GM12874 (cell line): ENCODE measurements around the gene EPHA10.

Experiments
- CTCF ChIP-seq: IDR thresholded peaks from 2 replicates; pipeline ENCODE4 v1.5.1; 2011; ENCODE audit warnings: low read depth, mild to moderate bottlenecking, control low read depth, low read length, moderate library complexity; ENCODE audit not compliant: insufficient read depth

The EPHA10 gene

GRCh38 chr1:37764414-37764825 is 500 bp downstream of the EPHA10 start:
- TF ChIP-seq CTCF: no peak

GRCh38 chr1:37763791-37764413 is 1.0 kb downstream of the EPHA10 start:
- TF ChIP-seq CTCF: no peak

GRCh38 chr1:37762516-37762915 is 2.4 kb downstream of the EPHA10 start:
- no peak for TF ChIP-seq CTCF

- no peak for TF ChIP-seq CTCF
Measured at GRCh38 chr1:37761416-37762095, 3.4 kb downstream of the EPHA10 start.

- TF ChIP-seq CTCF: no peak
Measured at GRCh38 chr1:37759451-37759850, 5.5 kb downstream of the EPHA10 start.

- no peak for TF ChIP-seq CTCF
Measured at GRCh38 chr1:37755951-37756560, 8.9 kb downstream of the EPHA10 start.

- TF ChIP-seq CTCF: no peak
Measured at GRCh38 chr1:37755290-37755689, 9.6 kb downstream of the EPHA10 start.
